ENCODE results near the gene CRYZL1.

The CRYZL1 gene

GRCh38 chr21:33566514-33566913, 75.0 kb downstream of the CRYZL1 start:
- DNase-seq (ENCODE audit: low read depth in 1 of 2, low spot score in 1 of 2): no peak

GRCh38 chr21:33562389-33562788, 79.2 kb downstream of the CRYZL1 start:
- no peak for DNase-seq (ENCODE audit: low read depth in 1 of 2, low spot score in 1 of 2)

- no peak for DNase-seq (ENCODE audit: low read depth in 1 of 2, low spot score in 1 of 2)
Observed at GRCh38 chr21:33561373-33561772, 80.2 kb downstream of the CRYZL1 start.

GRCh38 chr21:33560965-33561364, 80.6 kb downstream of the CRYZL1 start:
- DNase-seq (ENCODE audit: low read depth in 1 of 2, low spot score in 1 of 2): no peak

DNA sequence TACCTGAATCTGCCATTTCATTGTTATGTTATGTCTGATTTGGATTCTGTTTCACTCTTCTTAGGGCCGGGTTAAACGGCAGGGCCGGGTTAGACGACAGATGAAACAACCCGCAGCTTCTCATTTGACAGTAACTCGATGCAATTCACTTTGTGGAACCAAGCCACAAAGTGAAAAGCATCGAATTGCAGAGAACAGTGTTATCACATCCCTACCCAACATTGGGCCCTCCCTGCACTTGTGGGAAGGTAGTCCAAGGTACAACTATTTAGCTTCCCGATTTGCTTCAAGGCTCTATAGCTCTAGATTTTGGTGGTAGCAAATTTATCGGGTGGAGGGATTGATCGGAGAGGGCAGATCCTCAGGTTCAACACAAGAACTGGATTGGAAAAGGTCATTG, 81.7 kb downstream of the CRYZL1 start:
- DNase-seq (ENCODE audit: low read depth in 1 of 2, low spot score in 1 of 2): no peak

GRCh38 chr21:33558777-33559421, 82.6 kb downstream of the CRYZL1 start:
- no peak for DNase-seq (ENCODE audit: low read depth in 1 of 2, low spot score in 1 of 2)

GRCh38 chr21:33557447-33557846, 84.1 kb downstream of the CRYZL1 start:
- no peak for DNase-seq (ENCODE audit: low read depth in 1 of 2, low spot score in 1 of 2)

DNA sequence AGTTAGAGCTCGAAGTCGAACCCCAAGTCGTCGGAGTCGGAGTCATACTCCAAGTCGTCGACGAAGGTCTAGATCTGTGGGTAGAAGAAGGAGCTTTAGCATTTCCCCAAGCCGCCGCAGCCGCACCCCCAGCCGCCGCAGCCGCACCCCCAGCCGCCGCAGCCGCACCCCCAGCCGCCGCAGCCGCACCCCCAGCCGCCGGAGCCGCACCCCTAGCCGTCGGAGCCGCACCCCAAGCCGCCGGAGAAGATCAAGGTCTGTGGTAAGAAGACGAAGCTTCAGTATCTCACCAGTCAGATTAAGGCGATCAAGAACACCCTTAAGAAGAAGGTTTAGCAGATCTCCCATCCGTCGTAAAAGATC, 86.6 kb downstream of the CRYZL1 start:
- DNase-seq (ENCODE audit: low read depth in 1 of 2, low spot score in 1 of 2): no peak

GRCh38 chr21:33554236-33554981, 87.1 kb downstream of the CRYZL1 start:
- no peak for DNase-seq (ENCODE audit: low read depth in 1 of 2, low spot score in 1 of 2)

DNA sequence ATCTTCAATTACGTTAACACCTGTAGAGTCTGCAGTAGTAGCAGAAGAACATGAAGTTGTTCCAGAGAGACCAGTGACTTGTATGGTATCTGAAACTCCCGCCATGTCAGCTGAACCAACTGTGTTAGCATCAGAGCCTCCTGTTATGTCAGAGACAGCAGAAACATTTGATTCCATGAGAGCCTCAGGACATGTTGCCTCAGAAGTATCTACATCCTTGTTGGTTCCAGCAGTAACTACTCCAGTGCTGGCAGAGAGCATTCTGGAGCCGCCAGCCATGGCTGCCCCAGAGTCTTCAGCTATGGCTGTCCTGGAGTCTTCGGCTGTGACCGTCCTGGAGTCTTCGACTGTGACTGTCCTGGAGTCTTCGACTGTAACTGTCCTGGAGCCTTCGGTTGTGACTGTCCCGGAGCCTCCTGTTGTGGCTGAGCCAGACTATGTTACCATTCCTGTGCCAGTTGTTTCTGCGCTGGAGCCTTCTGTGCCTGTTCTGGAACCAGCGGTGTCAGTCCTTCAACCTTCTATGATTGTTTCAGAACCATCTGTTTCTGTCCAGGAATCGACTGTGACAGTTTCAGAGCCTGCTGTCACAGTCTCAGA, 88.4 kb downstream of the CRYZL1 start:
- no peak for DNase-seq (ENCODE audit: low read depth in 1 of 2, low spot score in 1 of 2)

DNA sequence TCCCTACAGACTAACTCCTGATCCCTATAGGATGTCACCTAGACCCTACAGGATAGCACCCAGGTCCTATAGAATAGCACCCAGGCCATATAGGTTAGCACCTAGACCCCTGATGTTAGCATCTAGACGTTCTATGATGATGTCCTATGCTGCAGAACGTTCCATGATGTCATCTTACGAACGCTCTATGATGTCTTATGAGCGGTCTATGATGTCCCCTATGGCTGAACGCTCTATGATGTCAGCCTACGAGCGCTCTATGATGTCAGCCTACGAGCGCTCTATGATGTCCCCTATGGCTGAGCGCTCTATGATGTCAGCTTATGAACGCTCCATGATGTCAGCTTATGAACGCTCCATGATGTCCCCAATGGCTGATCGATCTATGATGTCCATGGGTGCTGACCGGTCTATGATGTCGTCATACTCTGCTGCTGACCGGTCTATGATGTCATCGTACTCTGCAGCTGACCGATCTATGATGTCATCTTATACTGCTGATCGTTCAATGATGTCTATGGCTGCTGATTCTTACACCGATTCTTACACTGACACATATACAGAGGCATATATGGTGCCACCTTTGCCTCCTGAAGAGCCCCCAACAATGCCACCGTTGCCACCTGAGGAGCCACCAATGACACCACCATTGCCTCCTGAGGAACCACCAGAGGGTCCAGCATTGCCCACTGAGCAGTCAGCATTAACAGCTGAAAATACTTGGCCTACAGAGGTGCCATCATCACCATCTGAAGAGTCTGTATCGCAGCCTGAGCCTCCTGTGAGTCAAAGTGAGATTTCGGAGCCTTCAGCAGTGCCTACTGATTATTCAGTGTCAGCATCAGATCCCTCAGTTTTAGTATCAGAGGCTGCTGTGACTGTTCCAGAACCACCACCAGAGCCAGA, 89.2 kb downstream of the CRYZL1 start:
- no peak for DNase-seq (ENCODE audit: low read depth in 1 of 2, low spot score in 1 of 2)

- no peak for DNase-seq (ENCODE audit: low read depth in 1 of 2, low spot score in 1 of 2)
Observed at GRCh38 chr21:33551664-33552063, 89.9 kb downstream of the CRYZL1 start.

DNA sequence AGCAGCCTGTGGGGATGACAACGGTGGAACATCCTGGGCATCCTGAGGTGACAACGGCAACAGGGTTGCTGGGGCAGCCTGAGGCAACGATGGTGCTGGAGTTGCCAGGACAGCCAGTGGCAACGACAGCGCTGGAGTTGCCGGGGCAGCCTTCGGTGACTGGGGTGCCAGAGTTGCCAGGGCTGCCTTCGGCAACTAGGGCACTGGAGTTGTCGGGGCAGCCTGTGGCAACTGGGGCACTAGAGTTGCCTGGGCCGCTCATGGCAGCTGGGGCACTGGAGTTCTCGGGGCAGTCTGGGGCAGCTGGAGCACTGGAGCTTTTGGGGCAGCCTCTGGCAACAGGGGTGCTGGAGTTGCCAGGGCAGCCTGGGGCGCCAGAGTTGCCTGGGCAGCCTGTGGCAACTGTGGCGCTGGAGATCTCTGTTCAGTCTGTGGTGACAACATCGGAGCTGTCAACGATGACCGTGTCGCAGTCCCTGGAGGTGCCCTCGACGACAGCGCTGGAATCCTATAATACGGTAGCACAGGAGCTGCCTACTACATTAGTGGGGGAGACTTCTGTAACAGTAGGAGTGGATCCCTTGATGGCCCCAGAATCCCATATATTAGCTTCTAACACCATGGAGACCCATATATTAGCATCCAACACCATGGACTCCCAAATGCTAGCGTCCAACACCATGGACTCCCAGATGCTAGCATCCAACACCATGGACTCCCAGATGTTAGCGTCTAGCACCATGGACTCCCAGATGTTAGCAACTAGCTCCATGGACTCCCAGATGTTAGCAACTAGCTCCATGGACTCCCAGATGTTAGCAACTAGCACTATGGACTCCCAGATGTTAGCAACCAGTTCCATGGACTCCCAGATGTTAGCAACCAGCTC, 90.5 kb downstream of the CRYZL1 start:
- DNase-seq (ENCODE audit: low read depth in 1 of 2, low spot score in 1 of 2): no peak

- no peak for DNase-seq (ENCODE audit: low read depth in 1 of 2, low spot score in 1 of 2)
Observed at GRCh38 chr21:33549848-33550771, 91.4 kb downstream of the CRYZL1 start.

GRCh38 chr21:33546086-33546485, 95.5 kb downstream of the CRYZL1 start:
- no peak for DNase-seq (ENCODE audit: low read depth in 1 of 2, low spot score in 1 of 2)

GRCh38 chr21:33544451-33545195, 96.9 kb downstream of the CRYZL1 start:
- DNase-seq (ENCODE audit: low read depth in 1 of 2, low spot score in 1 of 2): no peak

DNA sequence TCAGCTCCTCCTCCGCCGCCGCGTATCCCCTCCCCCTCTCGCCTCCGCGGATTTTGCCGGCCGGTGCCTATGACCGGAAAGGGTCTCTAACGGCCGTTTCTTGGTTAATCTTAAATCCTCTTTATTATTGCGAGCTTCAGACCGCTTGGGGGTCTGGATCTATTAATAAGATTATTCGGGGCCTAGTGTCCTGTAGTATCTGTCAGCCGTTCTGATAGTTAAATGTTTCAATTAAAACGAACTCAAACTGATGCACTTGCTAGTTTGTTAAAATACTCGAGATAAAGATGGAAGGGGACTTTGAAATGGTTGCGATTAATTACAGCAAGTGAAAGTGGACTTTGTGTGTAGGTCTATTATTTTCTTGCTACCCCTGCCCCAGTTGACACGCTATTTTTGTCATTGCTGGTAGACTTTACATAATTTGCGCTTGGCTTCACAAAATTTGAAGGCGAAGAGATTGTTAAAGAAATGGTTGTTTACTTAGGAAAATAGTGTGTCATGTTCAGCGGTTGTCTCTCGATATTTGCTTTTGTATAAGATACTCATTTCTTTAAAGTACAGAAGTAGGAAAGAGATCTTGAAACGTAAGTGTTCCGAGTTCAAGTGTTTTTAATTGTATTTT, 97.9 kb downstream of the CRYZL1 start:
- peak in 1 of 2 donors; percentile 50 for DNase-seq (ENCODE audit: low read depth in 1 of 2, low spot score in 1 of 2)

All from activated CD4-positive, alpha-beta T cell treated with anti-CD3 and anti-CD28 coated beads, Interleukin-2, amount 50 U/mL, for 24 hours (primary cell).